Measurements from ENCODE around the gene MAST1. TPM values are rescaled to one million over a fixed set of nuclear protein-coding genes. Genes with fewer than 3 reads are reported as not detected.
A peak's percentile ranks its signal among the peaks of the same experiment; 100 is the strongest.

Gene MAST1
- total RNA-seq, 2 experiments from 2014 or later: 2.4 to 3.0 TPM

DNA sequence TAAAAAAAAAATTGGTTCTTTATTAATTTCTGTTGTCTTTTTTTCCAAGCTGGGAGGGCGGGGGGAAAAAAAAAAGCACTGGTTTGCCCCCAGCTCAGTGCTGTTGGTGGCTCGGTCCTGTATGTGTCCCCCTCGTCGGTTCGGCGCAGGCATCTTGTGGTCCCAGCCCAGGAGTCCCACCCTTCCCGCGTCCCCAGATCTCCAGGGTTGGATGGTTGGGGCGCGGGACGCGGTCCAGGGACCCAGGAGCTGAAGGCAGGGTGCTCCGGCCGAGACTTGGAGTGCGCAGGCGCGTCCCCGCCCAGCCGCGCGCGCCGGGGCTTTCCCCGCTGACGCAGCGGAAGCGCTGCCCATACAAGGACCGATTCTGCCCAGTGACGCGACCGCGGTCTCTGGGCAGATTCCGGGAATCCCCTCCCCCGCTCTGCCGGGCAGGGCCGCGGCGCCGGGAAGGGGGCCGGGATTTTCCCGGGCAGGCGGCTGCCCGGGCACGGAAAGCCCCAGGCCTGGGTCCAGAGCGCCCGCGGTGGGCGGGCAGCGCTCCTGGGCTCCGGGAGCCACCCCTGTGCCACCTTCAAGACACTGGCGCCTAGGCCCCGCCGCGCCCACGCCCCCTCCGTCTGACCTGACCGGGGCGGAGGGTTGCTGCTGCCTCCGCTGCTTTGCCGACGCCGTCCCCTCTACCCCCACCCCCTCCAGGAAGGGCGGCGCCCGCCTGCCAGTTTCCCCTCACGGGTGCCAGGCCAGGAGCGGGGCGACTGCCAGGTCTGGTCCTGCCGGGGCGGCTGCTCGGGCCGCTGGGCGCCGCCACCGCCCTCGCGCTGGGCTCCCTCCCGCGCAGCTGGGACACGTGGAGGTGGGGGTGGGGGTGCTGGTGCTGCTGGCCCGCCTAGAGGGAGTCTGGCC is 44.8 kb upstream of the MAST1 start:
- ChIA-PET POLR2A (interaction anchor here (0.7 to 3.3 kb wide), 19 partner anchors 9 to 461 kb away, joined by 3 to 97 read pairs (median 4); partner anchors contain the start of genes DHPS, FBXW9, PRDX2 and RNASEH2A), CTCF (interaction anchor here (0.9 to 14.2 kb wide), 7 partner anchors 9 to 92 kb away, joined by 3 to 480 read pairs (median 4); partner anchors contain the start of gene THSD8)
- intact Hi-C loops (cut with micrococcal nuclease): loop anchor here (2.0 kb wide), 1 partner anchor 15 kb away; no protein-coding TSS in a partner anchor
- peak overlapping the region; percentile 98 for H3K27ac Mint-ChIP-seq
- H3K36me3 Mint-ChIP-seq (ENCODE audit: low read depth): peaks cover 22% of the 10 kb centered on the region
- peaks cover 38% of the 10 kb centered on the region for H3K4me1 Mint-ChIP-seq (ENCODE audit: low read depth)
- H3K4me3 Mint-ChIP-seq: peak overlapping the region; percentile 95
- no peaks in the 10 kb centered on the region for H3K9me3 Mint-ChIP-seq
- TF ChIP-seq, protein P1, sequence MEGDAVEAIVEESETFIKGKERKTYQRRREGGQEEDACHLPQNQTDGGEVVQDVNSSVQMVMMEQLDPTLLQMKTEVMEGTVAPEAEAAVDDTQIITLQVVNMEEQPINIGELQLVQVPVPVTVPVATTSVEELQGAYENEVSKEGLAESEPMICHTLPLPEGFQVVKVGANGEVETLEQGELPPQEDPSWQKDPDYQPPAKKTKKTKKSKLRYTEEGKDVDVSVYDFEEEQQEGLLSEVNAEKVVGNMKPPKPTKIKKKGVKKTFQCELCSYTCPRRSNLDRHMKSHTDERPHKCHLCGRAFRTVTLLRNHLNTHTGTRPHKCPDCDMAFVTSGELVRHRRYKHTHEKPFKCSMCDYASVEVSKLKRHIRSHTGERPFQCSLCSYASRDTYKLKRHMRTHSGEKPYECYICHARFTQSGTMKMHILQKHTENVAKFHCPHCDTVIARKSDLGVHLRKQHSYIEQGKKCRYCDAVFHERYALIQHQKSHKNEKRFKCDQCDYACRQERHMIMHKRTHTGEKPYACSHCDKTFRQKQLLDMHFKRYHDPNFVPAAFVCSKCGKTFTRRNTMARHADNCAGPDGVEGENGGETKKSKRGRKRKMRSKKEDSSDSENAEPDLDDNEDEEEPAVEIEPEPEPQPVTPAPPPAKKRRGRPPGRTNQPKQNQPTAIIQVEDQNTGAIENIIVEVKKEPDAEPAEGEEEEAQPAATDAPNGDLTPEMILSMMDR (IDR thresholded peaks at IDR 0.05): no peak
- DNase-seq (peak; percentile 94), ATAC-seq (peak; percentile 37)
- no peaks in the 10 kb centered on the region for H3K27me3 Mint-ChIP-seq

DNA sequence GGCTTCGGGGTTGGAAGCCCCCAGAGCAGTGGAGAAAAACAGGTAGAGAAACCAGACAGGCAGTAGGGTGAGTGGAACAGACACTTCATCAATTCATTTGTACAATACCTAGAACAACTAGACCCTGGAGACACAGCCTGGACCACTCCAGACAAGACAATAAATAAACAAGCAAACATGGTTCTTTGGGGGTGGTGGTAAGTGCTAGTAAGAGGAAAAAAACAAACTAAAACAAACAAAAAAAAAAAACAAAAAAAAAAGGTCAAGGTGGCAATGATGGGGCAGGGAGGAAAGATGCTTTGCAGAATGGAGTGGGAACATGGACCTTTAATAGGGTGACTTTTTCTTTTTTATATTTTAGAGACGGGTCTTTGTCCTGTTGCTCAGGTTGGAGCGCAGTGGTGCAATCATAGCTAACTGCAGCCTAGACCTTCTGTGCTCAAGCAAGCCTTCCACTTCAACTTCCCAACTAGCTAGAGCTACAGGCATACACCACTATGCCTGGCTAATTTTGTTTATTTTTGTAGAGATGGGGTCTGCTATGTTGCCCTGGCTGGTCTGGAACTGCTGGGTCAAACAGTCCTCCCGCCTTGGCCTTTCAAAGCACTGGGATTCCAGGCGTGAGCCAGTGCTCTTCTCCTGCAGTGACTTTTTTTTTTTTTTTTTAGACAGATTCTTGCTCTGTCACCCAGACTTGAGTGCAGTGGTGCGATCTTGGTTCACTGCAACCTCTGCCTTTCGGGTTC is 43.9 kb upstream of the MAST1 start:
- Mint-ChIP-seq H3K36me3 (ENCODE audit: low read depth) (peaks cover 22% of the 10 kb centered on the region), H3K27me3 (no peaks in the 10 kb centered on the region), H3K4me3 (peak overlapping the region; percentile 79), H3K27ac (peak overlapping the region; percentile 87), H3K4me1 (ENCODE audit: low read depth) (peaks cover 31% of the 10 kb centered on the region), H3K9me3 (no peaks in the 10 kb centered on the region)
- DNase-seq: no peak
- POLR2A ChIA-PET: interaction anchor here (0.9 to 3.6 kb wide), 8 partner anchors 12 to 33 kb away, joined by 3 to 97 read pairs (median 10); partner anchors contain the start of gene HOOK2
- TF ChIP-seq, protein P1 (IDR thresholded peaks at IDR 0.05): no peak
- ATAC-seq: no peak
- CTCF ChIA-PET: interaction anchor here (2.8 to 14.2 kb wide), 6 partner anchors 8 to 54 kb away, joined by 20 to 480 read pairs (median 55); partner anchors contain the start of gene RNASEH2A
- intact Hi-C loops (cut with micrococcal nuclease): loop anchor here (2.0 kb wide), 1 partner anchor 16 kb away; no protein-coding TSS in a partner anchor

DNA sequence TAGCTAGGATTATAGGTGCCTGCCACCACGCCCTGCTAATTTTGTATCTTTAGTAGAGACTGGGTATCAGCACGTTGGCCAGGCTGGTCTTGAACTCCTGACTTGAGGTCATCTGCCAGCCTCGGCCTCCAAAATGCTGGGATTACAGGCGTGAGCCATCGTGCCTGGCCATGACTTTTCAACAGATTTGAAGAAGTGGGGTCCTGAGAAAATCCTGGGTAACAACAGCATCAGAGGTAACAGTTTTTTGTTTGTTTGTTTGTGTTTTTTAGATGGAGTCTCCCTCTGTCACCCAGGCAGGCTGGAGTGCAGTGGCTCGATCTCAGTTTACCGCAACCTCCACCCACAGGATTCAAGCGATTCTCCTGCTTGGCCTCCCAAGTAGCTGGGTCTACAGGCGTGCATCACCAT is 43.3 kb upstream of the MAST1 start:
- Mint-ChIP-seq H3K27ac (peak overlapping the region; percentile 87), H3K4me3 (peak overlapping the region; percentile 79), H3K9me3 (no peaks in the 10 kb centered on the region), H3K4me1 (ENCODE audit: low read depth) (peaks cover 33% of the 10 kb centered on the region), H3K27me3 (no peaks in the 10 kb centered on the region), H3K36me3 (ENCODE audit: low read depth) (peaks cover 26% of the 10 kb centered on the region)
- no peak for DNase-seq
- TF ChIP-seq, protein P1 (IDR thresholded peaks at IDR 0.05): no peak
- no peak for ATAC-seq
- intact Hi-C loops (cut with micrococcal nuclease): loop anchor here (2.0 kb wide), 1 partner anchor 16 kb away; no protein-coding TSS in a partner anchor
- CTCF ChIA-PET: interaction anchor here (1.4 to 14.2 kb wide), 10 partner anchors 8 to 120 kb away, joined by 4 to 480 read pairs (median 20); partner anchors contain the start of genes RNASEH2A and TRIR
- POLR2A ChIA-PET: interaction anchor here (0.9 to 3.6 kb wide), 8 partner anchors 9 to 34 kb away, joined by 3 to 19 read pairs (median 7); partner anchors contain the start of genes HOOK2 and RNASEH2A

DNA sequence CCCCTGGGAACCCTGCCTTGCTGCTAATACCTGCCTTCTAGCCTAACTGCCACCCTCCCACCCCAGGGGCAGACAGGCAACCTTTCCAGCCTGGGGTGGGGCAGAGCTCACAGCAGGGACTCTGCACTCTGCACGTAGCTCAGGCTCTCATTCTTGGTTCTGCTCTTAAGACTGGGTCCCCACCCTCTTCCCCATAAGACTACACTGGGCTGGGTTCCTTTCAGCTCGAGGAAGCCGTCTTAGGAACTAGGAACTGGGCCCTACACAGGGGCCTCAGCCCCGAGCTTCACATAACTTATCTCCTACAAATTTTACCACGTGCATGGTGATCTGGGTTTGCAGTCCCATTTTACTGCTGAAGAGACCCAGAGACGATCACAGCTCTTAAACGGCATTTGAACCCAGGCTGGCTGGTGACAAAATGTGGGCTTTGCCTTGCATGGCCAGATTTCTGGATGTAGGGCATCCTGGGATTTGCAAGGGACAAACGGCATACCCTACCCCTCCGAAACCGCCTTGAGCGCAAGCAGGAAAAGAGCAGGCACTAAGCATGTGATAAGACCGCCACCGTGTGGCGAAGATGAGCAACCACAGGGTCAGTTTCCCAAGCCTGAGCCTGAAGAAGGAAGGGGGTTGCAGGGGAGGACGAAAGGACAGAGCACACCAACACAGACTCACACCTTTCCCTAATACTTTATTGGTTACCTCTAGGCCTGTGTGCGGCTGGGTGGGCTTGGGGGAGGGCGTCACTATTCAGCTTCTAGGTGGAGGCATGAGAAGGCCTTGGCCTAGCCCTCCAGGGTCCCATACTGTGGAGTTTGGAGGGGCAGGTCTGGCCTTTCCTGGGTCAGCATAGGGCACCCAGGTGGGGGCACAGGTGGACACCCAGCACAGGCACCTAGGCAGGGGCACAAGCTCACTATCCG is 41.9 kb upstream of the MAST1 start:
- intact Hi-C loops (cut with micrococcal nuclease): loop anchor here (2.0 kb wide), 1 partner anchor 36 kb away; no protein-coding TSS in a partner anchor
- ATAC-seq (peak; percentile 15), DNase-seq (peak; percentile 80)
- H3K27me3 Mint-ChIP-seq: no peaks in the 10 kb centered on the region
- CTCF ChIA-PET: interaction anchor here (0.7 to 14.2 kb wide), 41 partner anchors 10 to 507 kb away, joined by 3 to 480 read pairs (median 4); partner anchors contain the start of genes DNASE2, GET3, RNASEH2A and TNPO2
- TF ChIP-seq, protein P1 (IDR thresholded peaks at IDR 0.05): peak; percentile 93
- peak overlapping the region; percentile 87 for H3K27ac Mint-ChIP-seq
- H3K4me1 Mint-ChIP-seq (ENCODE audit: low read depth): peaks cover 34% of the 10 kb centered on the region
- peak overlapping the region; percentile 68 for H3K4me3 Mint-ChIP-seq
- POLR2A ChIA-PET: interaction anchor here (0.7 to 3.6 kb wide), 14 partner anchors 9 to 356 kb away, joined by 3 to 26 read pairs (median 4); partner anchors contain the start of genes HOOK2 and RNASEH2A
- no peaks in the 10 kb centered on the region for H3K9me3 Mint-ChIP-seq
- H3K36me3 Mint-ChIP-seq (ENCODE audit: low read depth): peaks cover 36% of the 10 kb centered on the region
